ENCODE results near the gene HORMAD2. TPM values are rescaled to one million over a fixed set of nuclear protein-coding genes. Genes with fewer than 3 reads are reported as not detected.
A peak's percentile ranks its signal among the peaks of the same experiment; 100 is the strongest.

The HORMAD2 gene
- polyA plus RNA-seq (ENCODE audit: insufficient read length in 12 of 12) = under 1 TPM in 1 of 12 donors, not detected in 11; 0.08 TPM
- long read RNA-seq, donor 1 = 0 reads
- long read RNA-seq, donor 2 = 0 reads
- long read RNA-seq, donor 3 = 0 reads
- long read RNA-seq, donor 4 = 0 reads
- long read RNA-seq, donor 5 = 0 reads
- long read RNA-seq, donor 6 = 0 reads
- long read RNA-seq, donor 7 = 0 reads
- long read RNA-seq, donor 8 = 0 reads
- long read RNA-seq, donor 9 = 0 reads
- long read RNA-seq, donor 10 = 0 reads
- long read RNA-seq, donor 11 = 0 reads

- no peak for DNase-seq
Observed at GRCh38 chr22:30079952-30080533, at the start of gene HORMAD2. TSS of gene HORMAD2 (plus strand) at chr22:30080464. CDS start at chr22:30093953, 13,489 bp downstream.

- DNase-seq = no peak
Observed at GRCh38 chr22:30031328-30031727, 48.9 kb upstream of the HORMAD2 start.

GRCh38 chr22:30031764-30032455 is 48.4 kb upstream of the HORMAD2 start:
- DNase-seq = no peak

- no peak for DNase-seq
Observed at GRCh38 chr22:30033137-30033536, 47.1 kb upstream of the HORMAD2 start.

- no peak for DNase-seq
Observed at GRCh38 chr22:30033901-30034300, 46.4 kb upstream of the HORMAD2 start.

- no peak for DNase-seq
Observed at GRCh38 chr22:30036656-30037055, 43.6 kb upstream of the HORMAD2 start.

GRCh38 chr22:30038219-30038618 is 42.0 kb upstream of the HORMAD2 start:
- peak; percentile 35 for DNase-seq

- no peak for DNase-seq
Observed at GRCh38 chr22:30040499-30041260, 39.6 kb upstream of the HORMAD2 start.

GRCh38 chr22:30041475-30041874 is 38.8 kb upstream of the HORMAD2 start:
- no peak for DNase-seq

- no peak for DNase-seq
Observed at GRCh38 chr22:30041881-30042280, 38.4 kb upstream of the HORMAD2 start.

- DNase-seq = no peak
Observed at GRCh38 chr22:30043161-30043560, 37.1 kb upstream of the HORMAD2 start.

GRCh38 chr22:30044369-30044768 is 35.9 kb upstream of the HORMAD2 start:
- DNase-seq = peak; percentile 73

- peak; percentile 27 for DNase-seq
Observed at GRCh38 chr22:30044881-30045493, 35.3 kb upstream of the HORMAD2 start.

- DNase-seq = no peak
Observed at GRCh38 chr22:30045494-30045887, 34.8 kb upstream of the HORMAD2 start.

- DNase-seq = no peak
Observed at GRCh38 chr22:30045901-30046715, 34.2 kb upstream of the HORMAD2 start.

GRCh38 chr22:30046716-30047363 is 33.4 kb upstream of the HORMAD2 start:
- no peak for DNase-seq

GRCh38 chr22:30047364-30047738 is 32.9 kb upstream of the HORMAD2 start:
- no peak for DNase-seq

- no peak for DNase-seq
Observed at GRCh38 chr22:30048681-30049080, 31.6 kb upstream of the HORMAD2 start.

GRCh38 chr22:30054067-30054763 is 26.0 kb upstream of the HORMAD2 start:
- DNase-seq = no peak

GRCh38 chr22:30054764-30055069 is 25.5 kb upstream of the HORMAD2 start:
- no peak for DNase-seq
